Neural cell (in vitro differentiated cells): Measurements from ENCODE around the gene GNG13. TPM values are rescaled to one million over a fixed set of nuclear protein-coding genes. Genes with fewer than 3 reads are reported as not detected.
"Not testable (repeated sequence)": the region's sequence is repeated elsewhere in the genome, so short reads cannot be mapped to it uniquely, and the experiment has no call there.

Experiments
- H2AFZ ChIP-seq: fragments of 200-600, 300-800 bp; sonication (generic), shearing (Covaris generic); 2 replicates; pipeline ENCODE4 v1.6.0; 2014; ENCODE audit warnings: low read depth, mild to moderate bottlenecking, antibody characterized with exemption, low read length, moderate library complexity
- H3F3A ChIP-seq: fragments of 200-600 bp; shearing (Covaris generic); 2 replicates; pipeline ENCODE4 v1.6.1; 2016; ENCODE audit warnings: mild to moderate bottlenecking, moderate library complexity, mixed read lengths, antibody characterized with exemption, low read length; ENCODE audit not compliant: insufficient read depth, poor library complexity, severe bottlenecking
- H3K27ac ChIP-seq: fragments of 200-600, 300-800 bp; sonication (generic), shearing (Covaris generic); 2 replicates; pipeline ENCODE4 v1.5.1; 2014; ENCODE audit warnings: mild to moderate bottlenecking, low read length, moderate library complexity
- H3K27me3 ChIP-seq: fragments of 300-800, 200-600 bp; sonication (generic), shearing (Covaris generic); 2 replicates; pipeline ENCODE4 v1.6.0; 2014; ENCODE audit warnings: mild to moderate bottlenecking, low read depth, low read length, moderate library complexity; ENCODE audit not compliant: insufficient read depth
- H3K36me3 ChIP-seq: fragments of 300-800, 200-600 bp; sonication (generic), shearing (Covaris generic); 2 replicates; pipeline ENCODE4 v1.5.1; 2014; ENCODE audit warnings: mild to moderate bottlenecking, antibody characterized with exemption, low read length, moderate library complexity; ENCODE audit not compliant: insufficient read depth
- H3K4me2 ChIP-seq: fragments of 300-800, 200-600 bp; sonication (generic), shearing (Covaris generic); 2 replicates; pipeline ENCODE4 v1.6.0; 2014; ENCODE audit warnings: mild to moderate bottlenecking, low read length
- H3K4me3 ChIP-seq: fragments of 300-800, 200-600 bp; sonication (generic), shearing (Covaris generic); 2 replicates; pipeline ENCODE4 v1.5.1; 2014; ENCODE audit warnings: mild to moderate bottlenecking, low read length, moderate library complexity
- H3K79me2 ChIP-seq: fragments of 200-600 bp; shearing (Covaris generic); replicated peaks from 2 replicates; pipeline ENCODE4 v1.6.0; 2014; ENCODE audit warnings: mild to moderate bottlenecking, low read length, moderate library complexity; ENCODE audit not compliant: insufficient read depth
- H3K9ac ChIP-seq: fragments of 300-800, 200-600 bp; sonication (generic), shearing (Covaris generic); 2 replicates; pipeline ENCODE4 v1.6.1; 2016; ENCODE audit warnings: mild to moderate bottlenecking, low read length, mixed read lengths
- H3K9me2 ChIP-seq: fragments of 200-600 bp; shearing (Covaris generic); 2 replicates; pipeline ENCODE4 v1.6.1; 2016; ENCODE audit warnings: mild to moderate bottlenecking, low read length, mixed read lengths; ENCODE audit not compliant: insufficient read depth
- H3K9me3 ChIP-seq: fragments of 200-600, 300-800 bp; sonication (generic), shearing (Covaris generic); 2 replicates; pipeline ENCODE4 v1.6.1; 2016; ENCODE audit warnings: mild to moderate bottlenecking, mixed run types, low read length, moderate library complexity, mixed read lengths
- H4K20me1 ChIP-seq: fragments of 200-600 bp; shearing (Covaris generic); 2 replicates; pipeline ENCODE4 v1.6.1; 2016; ENCODE audit warnings: mild to moderate bottlenecking, mixed run types; ENCODE audit not compliant: insufficient read depth
- EP300 ChIP-seq: fragments of 450-650 bp; conservative IDR thresholded peaks from 2 replicates; pipeline ENCODE4 v1.6.1; 2014; ENCODE audit warnings: antibody characterized with exemption, mild to moderate bottlenecking, moderate library complexity; ENCODE audit not compliant: poor library complexity, severe bottlenecking
- EZH2 ChIP-seq: fragments of 200-600, 300-800 bp; shearing (Covaris generic), sonication (generic); IDR thresholded peaks from 2 replicates; pipeline ENCODE4 v1.6.1; 2014; ENCODE audit warnings: antibody characterized with exemption, low read length, borderline replicate concordance, mild to moderate bottlenecking; ENCODE audit not compliant: insufficient read depth, poor library complexity, severe bottlenecking
- MXI1 ChIP-seq: fragments of 450-650 bp; conservative IDR thresholded peaks from 2 replicates; pipeline ENCODE4 v1.6.1; 2014; ENCODE audit warnings: antibody characterized with exemption, mild to moderate bottlenecking; ENCODE audit not compliant: poor library complexity, severe bottlenecking
- POLR2AphosphoS5 ChIP-seq: IDR thresholded peaks from 2 replicates; pipeline ENCODE4 v1.6.1; 2012
- RAD21 ChIP-seq: fragments of 450-650 bp; conservative IDR thresholded peaks from 2 replicates; pipeline ENCODE4 v1.6.1; 2014; ENCODE audit warnings: antibody characterized with exemption, mild to moderate bottlenecking, moderate library complexity
- SMC3 ChIP-seq: fragments of 450-650 bp; conservative IDR thresholded peaks from 2 replicates; pipeline ENCODE4 v1.6.1; 2014; ENCODE audit warnings: antibody characterized with exemption, mild to moderate bottlenecking, moderate library complexity; ENCODE audit not compliant: poor library complexity
- TAF1 ChIP-seq: IDR thresholded peaks from 2 replicates; pipeline ENCODE4 v1.6.1; 2012; ENCODE audit warnings: low read depth
- polyA plus RNA-seq: library from polyadenylated mRNA; depleted of rRNA; stranded (reverse); fragments of >200 nt; gene quantifications from 2 replicates; pipeline ENCODE4 v1.2.3, GENCODE V29; 2014
- TF ChIP-seq, protein P1 (sequence below): fragments of 450-650 bp; IDR thresholded peaks from 2 replicates; pipeline ENCODE4 v1.5.1; 2014; ENCODE audit warnings: antibody characterized with exemption, mild to moderate bottlenecking, moderate library complexity; ENCODE audit not compliant: poor library complexity, severe bottlenecking
- TF ChIP-seq, protein P2 (sequence below): IDR thresholded peaks from 2 replicates; pipeline ENCODE4 v1.6.1; 2012; ENCODE audit warnings: borderline replicate concordance

Gene GNG13
- polyA plus RNA-seq, 1 donor from 2014 or later = not detected

DNA sequence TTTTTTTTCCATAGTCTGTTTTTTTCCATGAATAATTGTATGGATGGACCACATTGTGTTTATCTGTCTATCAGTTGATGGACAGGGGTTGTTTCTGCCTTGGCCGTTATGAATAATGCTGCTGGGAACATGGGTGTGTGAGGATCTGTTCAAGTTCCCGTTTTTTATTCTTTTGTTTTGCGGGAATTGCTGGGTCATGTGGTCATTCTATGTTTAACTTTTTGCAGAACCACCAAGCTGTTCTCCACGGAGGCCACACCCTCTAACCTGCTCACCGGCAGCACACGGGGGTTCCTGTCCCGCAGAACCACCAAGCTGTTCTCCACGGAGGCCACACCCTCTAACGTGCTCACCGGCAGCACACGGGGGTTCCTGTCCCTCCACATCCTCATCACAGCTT is 45.9 kb downstream of the GNG13 start:
- TF ChIP-seq EZH2 (no peak), EP300 (no peak), TAF1 (no peak), MXI1 (no peak), POLR2AphosphoS5 (no peak), RAD21 (no peak), SMC3 (no peak)
- TF ChIP-seq, protein P1, sequence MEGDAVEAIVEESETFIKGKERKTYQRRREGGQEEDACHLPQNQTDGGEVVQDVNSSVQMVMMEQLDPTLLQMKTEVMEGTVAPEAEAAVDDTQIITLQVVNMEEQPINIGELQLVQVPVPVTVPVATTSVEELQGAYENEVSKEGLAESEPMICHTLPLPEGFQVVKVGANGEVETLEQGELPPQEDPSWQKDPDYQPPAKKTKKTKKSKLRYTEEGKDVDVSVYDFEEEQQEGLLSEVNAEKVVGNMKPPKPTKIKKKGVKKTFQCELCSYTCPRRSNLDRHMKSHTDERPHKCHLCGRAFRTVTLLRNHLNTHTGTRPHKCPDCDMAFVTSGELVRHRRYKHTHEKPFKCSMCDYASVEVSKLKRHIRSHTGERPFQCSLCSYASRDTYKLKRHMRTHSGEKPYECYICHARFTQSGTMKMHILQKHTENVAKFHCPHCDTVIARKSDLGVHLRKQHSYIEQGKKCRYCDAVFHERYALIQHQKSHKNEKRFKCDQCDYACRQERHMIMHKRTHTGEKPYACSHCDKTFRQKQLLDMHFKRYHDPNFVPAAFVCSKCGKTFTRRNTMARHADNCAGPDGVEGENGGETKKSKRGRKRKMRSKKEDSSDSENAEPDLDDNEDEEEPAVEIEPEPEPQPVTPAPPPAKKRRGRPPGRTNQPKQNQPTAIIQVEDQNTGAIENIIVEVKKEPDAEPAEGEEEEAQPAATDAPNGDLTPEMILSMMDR = no peak
- TF ChIP-seq, protein P2, sequence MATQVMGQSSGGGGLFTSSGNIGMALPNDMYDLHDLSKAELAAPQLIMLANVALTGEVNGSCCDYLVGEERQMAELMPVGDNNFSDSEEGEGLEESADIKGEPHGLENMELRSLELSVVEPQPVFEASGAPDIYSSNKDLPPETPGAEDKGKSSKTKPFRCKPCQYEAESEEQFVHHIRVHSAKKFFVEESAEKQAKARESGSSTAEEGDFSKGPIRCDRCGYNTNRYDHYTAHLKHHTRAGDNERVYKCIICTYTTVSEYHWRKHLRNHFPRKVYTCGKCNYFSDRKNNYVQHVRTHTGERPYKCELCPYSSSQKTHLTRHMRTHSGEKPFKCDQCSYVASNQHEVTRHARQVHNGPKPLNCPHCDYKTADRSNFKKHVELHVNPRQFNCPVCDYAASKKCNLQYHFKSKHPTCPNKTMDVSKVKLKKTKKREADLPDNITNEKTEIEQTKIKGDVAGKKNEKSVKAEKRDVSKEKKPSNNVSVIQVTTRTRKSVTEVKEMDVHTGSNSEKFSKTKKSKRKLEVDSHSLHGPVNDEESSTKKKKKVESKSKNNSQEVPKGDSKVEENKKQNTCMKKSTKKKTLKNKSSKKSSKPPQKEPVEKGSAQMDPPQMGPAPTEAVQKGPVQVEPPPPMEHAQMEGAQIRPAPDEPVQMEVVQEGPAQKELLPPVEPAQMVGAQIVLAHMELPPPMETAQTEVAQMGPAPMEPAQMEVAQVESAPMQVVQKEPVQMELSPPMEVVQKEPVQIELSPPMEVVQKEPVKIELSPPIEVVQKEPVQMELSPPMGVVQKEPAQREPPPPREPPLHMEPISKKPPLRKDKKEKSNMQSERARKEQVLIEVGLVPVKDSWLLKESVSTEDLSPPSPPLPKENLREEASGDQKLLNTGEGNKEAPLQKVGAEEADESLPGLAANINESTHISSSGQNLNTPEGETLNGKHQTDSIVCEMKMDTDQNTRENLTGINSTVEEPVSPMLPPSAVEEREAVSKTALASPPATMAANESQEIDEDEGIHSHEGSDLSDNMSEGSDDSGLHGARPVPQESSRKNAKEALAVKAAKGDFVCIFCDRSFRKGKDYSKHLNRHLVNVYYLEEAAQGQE = no peak
- Histone ChIP-seq H2AFZ (no peak overlapping the region), H4K20me1 (no peaks in the 10 kb centered on the region), H3K27ac (no peak overlapping the region), H3K79me2 (no peaks in the 10 kb centered on the region), H3K4me3 (no peak overlapping the region), H3K36me3 (no peaks in the 10 kb centered on the region), H3K9ac (no peak overlapping the region), H3K27me3 (no peaks in the 10 kb centered on the region), H3F3A (no peaks in the 10 kb centered on the region), H3K9me3 (peaks cover 4% of the 10 kb centered on the region), H3K4me2 (no peak overlapping the region), H3K9me2 (no peaks in the 10 kb centered on the region)

DNA sequence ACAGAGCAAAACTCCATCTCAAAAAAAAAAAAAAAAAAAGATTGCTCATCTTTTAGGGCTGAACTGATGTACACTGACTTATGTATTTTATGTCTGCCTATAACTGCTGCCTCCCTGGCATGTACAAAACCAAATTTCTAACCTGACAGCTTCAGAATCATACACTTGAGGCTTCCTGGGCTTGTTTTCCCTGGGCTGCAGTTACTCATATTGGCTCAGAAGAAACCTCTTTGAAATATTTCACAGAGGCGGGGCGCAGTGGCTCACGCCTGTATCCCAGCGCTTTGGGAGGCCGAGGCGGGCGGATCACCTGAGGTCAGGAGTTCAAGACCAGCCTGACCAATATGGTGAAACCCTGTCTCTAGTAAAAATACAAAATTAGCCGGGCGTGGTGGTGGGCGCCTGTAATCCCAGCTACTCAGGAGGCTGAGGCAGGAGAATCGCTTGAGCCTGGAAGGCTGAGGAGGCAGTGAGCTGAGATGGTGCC is 46.4 kb downstream of the GNG13 start:
- H2AFZ ChIP-seq, H4K20me1 ChIP-seq, H3K4me3 ChIP-seq, H3K4me2 ChIP-seq, H3K36me3 ChIP-seq, H3K27me3 ChIP-seq, H3F3A ChIP-seq, H3K9me2 ChIP-seq, H3K79me2 ChIP-seq, H3K9me3 ChIP-seq, H3K9ac ChIP-seq, H3K27ac ChIP-seq: not testable (repeated sequence)

DNA sequence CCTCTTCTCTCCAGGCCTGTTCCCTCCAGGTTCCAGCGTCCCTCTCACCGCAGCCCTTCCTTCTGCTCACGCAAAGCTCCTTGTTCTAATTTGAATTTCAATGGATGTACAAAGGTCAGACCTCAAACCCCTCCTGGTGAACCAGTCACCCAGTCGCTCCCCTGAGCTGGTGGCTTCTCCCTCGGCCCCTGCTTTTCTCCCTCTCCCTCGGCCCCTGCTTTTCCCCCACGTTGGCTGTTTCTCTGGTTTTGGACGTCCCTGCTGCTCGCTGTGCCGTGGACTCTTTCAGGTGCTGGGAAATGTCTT is 48.6 kb downstream of the GNG13 start:
- H3K9me2 ChIP-seq = no peaks in the 10 kb centered on the region
- H3K79me2 ChIP-seq = no peaks in the 10 kb centered on the region
- H4K20me1 ChIP-seq = no peaks in the 10 kb centered on the region
- H3K4me2 ChIP-seq = no peak overlapping the region
- no peak for TF ChIP-seq RAD21
- TF ChIP-seq, protein P2 = no peak
- no peak for TF ChIP-seq EP300
- no peak for TF ChIP-seq SMC3
- no peak for TF ChIP-seq POLR2AphosphoS5
- TF ChIP-seq TAF1 = no peak
- TF ChIP-seq EZH2 = no peak
- no peak for TF ChIP-seq MXI1
- TF ChIP-seq, protein P1 = no peak
- H2AFZ ChIP-seq = no peak overlapping the region
- no peaks in the 10 kb centered on the region for H3K27me3 ChIP-seq
- no peak overlapping the region for H3K4me3 ChIP-seq
- no peaks in the 10 kb centered on the region for H3K36me3 ChIP-seq
- H3K9ac ChIP-seq = peak overlapping the region; percentile 29
- H3K9me3 ChIP-seq = peaks cover 4% of the 10 kb centered on the region
- no peaks in the 10 kb centered on the region for H3F3A ChIP-seq
- H3K27ac ChIP-seq = no peak overlapping the region
